Fibroblast of gingiva (primary cell): ENCODE data around the gene MT1G.

ENCODE experiments used
- DNase-seq: peaks from one replicate; pipeline ENCODE4 v3.0.0-alpha.2; 2011; ENCODE audit warnings: low read depth

Gene MT1G

DNA sequence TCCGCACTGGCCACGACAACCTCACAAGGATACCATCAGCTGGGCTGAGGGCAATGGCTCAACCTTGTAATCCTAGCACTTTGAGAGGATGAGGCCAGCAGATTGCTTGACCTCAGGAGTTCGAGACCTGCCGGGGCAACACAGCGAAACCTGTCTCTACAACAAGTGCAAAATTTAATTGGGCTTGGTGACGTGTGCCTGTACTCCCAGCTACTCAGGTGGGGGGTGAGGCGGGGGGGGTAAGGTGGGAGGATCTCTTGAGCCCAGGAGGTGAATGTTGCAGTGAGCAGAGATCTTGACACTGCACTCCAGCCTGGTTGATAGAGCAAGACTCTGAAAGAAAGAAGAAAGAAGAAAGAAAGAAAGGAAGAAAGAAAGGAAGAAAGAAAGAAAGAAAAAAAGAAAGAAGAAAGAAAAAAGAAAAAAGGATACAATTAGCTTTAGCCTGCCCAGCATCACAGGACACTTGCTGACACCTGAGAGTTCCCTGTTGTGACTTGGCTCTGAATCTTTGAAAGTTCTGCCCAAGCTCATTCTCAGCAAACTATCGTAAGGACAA, 47.4 kb downstream of the MT1G start:
- no peak for DNase-seq

DNA sequence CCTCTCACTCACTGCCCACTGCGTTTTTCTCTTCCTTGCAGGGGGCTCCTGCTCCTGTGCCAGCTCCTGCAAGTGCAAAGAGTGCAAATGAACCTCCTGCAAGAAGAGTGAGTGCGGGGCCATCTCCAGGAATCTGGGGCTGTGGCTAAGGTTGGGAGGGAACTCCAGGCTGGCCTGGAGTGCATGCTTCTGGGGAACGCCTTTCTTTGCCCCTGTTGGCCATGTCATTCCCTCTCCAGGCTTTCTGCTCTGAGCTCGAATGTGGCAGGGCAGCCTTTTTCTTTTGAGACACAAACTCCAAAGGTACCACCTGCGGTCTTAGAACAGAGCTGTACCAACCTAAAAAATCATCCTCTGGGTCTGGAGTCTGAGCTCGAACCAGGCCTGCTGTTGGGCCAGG, 49.7 kb downstream of the MT1G start:
- no peak for DNase-seq

DNA sequence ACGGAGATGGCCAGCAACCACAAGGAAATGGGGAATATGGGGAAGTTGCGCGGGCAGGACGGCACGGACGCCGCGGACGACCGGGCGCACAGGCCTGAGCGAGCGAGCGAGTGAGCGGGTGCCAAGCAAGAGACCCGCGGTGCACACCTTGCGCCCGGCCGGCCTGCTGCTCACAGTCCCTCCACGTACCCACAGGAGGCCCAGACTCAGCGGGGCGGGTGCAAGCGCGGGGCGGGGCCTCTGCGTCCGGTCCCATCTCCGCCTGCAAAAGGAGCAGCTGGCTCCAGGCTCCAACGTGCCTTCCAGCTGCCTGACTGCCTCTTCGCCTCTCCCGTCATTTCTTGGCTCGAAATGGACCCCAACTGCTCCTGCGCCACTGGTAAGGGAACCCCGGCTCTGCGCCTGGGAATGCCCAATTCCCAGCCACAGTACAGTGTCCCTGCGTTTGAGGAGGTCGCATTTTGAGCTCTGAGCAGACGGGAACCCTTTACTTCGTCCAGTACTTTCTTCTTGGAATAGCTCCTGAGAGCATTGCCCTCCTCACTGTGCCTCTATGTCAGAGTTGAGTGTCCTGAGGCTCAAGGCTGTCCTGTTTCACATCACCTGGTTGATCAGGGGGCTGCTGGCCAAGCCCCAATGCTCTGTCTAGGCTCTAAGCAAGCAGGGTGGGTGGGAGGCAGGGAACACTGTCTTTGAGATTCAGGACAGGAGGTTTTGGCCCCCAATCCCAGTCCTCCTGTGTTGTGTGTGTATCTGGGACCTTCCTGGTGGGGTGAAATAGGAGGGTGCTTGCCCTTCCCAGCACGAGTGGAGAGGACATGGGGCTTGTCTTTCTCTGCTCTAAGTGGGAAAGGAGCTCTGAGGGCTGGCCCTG, 50.4 kb downstream of the MT1G start:
- peak; percentile 82 for DNase-seq
